ENCODE data around the gene WDR72.

WDR72 gene

DNA sequence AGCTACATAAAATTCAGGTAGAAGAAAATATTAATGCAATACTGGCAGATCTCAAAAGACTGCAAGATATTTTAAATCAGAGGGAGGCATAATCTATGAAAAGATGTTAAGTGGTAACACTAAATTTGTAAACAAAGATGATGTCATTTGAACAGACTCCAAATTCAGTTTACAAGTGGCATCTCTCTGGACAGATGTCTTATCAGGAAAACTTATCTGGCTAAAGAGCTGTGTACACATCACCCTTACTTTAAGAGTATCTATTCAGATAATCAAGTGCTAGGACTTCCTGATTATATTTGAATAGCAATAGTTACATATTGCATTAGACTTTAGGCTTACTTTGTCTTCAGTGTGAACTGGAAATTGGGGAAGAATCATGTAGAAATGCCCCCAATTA lies 231.5 kb downstream of the WDR72 start:
- no peak for DNase-seq

GRCh38 chr15:53525894-53526293 lies 233.6 kb downstream of the WDR72 start:
- no peak for DNase-seq

GRCh38 chr15:53522991-53523390 lies 236.5 kb downstream of the WDR72 start:
- DNase-seq: no peak

DNA sequence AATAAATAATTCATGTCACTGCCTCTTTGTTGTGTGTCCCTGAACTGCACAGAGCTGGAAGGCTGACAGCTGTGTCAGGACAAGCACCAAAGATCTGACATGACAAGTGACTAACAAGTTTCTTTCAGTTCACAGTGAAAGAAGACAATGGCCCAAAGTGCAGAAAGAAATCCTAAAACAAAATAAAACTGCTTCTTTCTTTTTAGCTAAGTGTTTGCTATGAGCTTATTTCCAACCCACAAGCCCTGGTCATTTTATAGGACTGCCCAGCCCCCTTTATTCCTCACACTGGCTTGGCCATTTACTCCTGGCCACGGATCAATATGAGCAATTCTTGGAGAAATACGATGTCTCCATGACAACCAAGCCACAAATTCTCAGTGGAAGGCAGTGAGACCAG lies 238.5 kb downstream of the WDR72 start:
- no peak for DNase-seq

- DNase-seq: no peak
These were observed 246.0 kb downstream of the WDR72 start for GRCh38 chr15:53513431-53513830.

- DNase-seq: no peak
These were observed 247.4 kb downstream of the WDR72 start for GRCh38 chr15:53512029-53512428.

- DNase-seq: no peak
These were observed 248.3 kb downstream of the WDR72 start for GRCh38 chr15:53511175-53511574.

DNA sequence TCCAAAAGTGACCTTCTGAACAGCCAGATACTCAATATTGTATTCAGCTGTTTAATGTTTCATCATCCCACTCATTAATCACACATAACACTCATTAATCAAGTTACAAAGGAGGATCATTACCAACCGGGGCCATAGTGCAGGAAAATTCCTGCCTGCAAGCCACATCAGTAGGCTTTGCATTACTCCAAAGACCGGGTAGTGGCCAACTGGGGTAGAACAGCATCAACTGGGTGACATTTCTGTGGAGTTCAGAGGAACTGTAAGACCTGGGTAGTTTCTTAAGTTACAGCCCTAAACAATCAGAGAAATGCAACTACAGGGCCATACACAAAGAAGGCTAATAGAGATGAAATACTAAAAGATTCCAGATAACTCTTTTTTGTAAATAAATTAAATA lies 253.1 kb downstream of the WDR72 start:
- no peak for DNase-seq

- no peak for DNase-seq
These were observed 260.5 kb downstream of the WDR72 start for GRCh38 chr15:53498996-53499395.

DNA sequence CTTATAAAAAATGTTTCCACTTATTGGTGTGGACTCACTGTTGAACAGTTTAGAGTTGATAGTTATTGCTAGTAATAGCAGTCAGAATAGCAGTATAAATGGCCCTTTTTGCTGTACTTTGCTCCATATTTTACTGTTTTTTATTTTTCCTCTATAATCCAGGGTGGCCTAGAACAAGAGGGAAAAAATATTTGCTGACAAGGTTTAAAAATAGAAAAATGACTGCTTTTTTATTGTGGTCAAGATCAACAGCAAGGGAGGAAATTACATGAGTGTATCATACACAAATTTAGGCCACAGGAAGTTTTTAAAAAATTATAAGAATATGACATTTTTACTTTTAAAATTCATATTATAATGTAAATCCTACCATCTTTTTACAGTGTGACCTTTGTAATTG lies 269.1 kb downstream of the WDR72 start:
- no peak for DNase-seq

DNA sequence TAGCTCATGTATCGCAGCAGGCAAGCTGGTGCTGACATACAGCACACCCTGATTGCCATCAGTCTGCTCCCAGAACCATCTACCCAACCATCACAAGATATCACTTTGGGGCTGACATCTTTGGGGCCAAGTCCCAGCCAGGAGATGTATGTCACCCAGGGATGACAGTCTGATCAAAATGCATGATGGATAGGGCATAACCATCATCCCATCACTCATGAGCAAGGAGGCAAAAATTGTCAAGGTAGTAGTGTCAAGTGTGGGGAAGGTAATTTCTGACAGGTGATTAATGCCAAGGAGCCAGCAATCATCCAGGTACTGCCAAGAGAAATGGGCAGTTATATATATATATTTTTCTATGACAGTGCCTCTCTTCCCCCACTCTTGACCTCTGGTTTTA lies 277.4 kb downstream of the WDR72 start:
- DNase-seq: no peak

- DNase-seq: no peak
These were observed 281.3 kb downstream of the WDR72 start for GRCh38 chr15:53477981-53478766.

GRCh38 chr15:53473886-53474285 lies 285.6 kb downstream of the WDR72 start:
- no peak for DNase-seq

DNA sequence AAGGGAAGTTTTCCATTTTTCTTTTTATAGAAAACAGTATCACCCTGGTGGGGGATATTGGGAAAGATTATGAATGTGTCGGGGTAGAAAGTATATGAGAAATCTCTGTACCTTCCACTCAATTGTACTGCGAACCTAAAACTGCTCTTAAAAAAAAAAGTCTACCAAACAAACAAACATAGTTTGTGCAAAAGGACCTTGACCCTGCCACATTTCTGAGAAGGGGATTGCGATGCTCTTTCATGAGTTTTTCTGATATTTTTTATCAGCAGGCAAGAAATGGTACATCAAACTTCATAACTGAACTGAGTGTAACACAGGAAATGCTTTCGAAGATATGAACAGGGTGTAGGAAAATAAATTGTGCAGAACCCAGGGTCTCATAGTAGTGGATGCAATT lies 286.0 kb downstream of the WDR72 start:
- DNase-seq: no peak

- DNase-seq: no peak
These were observed 286.6 kb downstream of the WDR72 start for GRCh38 chr15:53472883-53473282.

DNA sequence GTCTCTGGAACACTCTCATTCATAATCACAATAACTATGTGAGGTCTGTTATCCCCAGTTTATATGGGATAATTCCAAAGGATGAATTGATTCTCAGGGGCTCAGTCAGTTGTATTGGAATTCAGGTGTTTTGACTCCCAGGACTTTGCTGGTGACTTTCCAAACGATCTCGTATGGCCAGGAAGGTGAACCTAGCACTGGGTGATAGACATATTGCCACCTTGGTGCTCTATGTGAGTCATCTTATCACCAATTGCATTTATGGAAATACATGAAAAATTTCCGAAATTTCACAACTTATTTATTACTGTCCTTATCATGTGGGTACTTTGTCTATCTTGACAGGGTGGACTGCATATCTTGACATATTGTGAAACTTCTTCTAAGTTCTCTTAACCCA lies 287.3 kb downstream of the WDR72 start:
- no peak for DNase-seq

- no peak for DNase-seq
These were observed 288.7 kb downstream of the WDR72 start for GRCh38 chr15:53470743-53471142.

GRCh38 chr15:53469422-53469821 lies 290.0 kb downstream of the WDR72 start:
- DNase-seq: no peak

Measured in stimulated activated CD4-positive, alpha-beta T cell treated with anti-CD3 and anti-CD28 coated beads, Interleukin-4, amount 100 ng/mL, for 24 hours (primary cell).